PC-9 (cell line): ENCODE measurements around the gene ITGA2B.

Experiments
- EZH2 ChIP-seq: fragments of 200-600 bp; sonication (generic); IDR thresholded peaks from 2 replicates; pipeline ENCODE4 v1.8.0; 2017; ENCODE audit warnings: antibody characterized with exemption, low read depth
- TF ChIP-seq, protein P1 (sequence below): fragments of 200-600 bp; sonication (generic); conservative IDR thresholded peaks from 2 replicates; pipeline ENCODE4 v1.6.1; 2017; ENCODE audit warnings: mixed run types, antibody characterized with exemption, mild to moderate bottlenecking, moderate library complexity

GRCh38 chr17:44348234-44348987 is 41.0 kb downstream of the ITGA2B start:
- TF ChIP-seq, protein P1, sequence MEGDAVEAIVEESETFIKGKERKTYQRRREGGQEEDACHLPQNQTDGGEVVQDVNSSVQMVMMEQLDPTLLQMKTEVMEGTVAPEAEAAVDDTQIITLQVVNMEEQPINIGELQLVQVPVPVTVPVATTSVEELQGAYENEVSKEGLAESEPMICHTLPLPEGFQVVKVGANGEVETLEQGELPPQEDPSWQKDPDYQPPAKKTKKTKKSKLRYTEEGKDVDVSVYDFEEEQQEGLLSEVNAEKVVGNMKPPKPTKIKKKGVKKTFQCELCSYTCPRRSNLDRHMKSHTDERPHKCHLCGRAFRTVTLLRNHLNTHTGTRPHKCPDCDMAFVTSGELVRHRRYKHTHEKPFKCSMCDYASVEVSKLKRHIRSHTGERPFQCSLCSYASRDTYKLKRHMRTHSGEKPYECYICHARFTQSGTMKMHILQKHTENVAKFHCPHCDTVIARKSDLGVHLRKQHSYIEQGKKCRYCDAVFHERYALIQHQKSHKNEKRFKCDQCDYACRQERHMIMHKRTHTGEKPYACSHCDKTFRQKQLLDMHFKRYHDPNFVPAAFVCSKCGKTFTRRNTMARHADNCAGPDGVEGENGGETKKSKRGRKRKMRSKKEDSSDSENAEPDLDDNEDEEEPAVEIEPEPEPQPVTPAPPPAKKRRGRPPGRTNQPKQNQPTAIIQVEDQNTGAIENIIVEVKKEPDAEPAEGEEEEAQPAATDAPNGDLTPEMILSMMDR, result no peak
- TF ChIP-seq EZH2, result no peak
